OCI-LY7 (cell line): ENCODE data around the gene AAR2. TPM values are rescaled to one million over a fixed set of nuclear protein-coding genes. Genes with fewer than 3 reads are reported as not detected.

Experiments used
- BruUV-seq: library from RNA; stranded (reverse); fragments of 400-500 nt; replicated peaks from 2 replicates; lab custom pipeline; 2021; lab: Mats Ljungman, UMichigan
- CTCF ChIA-PET: fragments of 300-600 bp; sonication (Branson Sonifier 250); formaldehyde crosslinking; loops from one replicate; lab custom pipeline; 2022; ENCODE audit warnings: antibody characterized with exemption; ENCODE audit not compliant: unreplicated experiment; lab: Charles Lee
- POLR2A ChIA-PET: fragments of 300-600 bp; sonication (Branson Sonifier 250); formaldehyde crosslinking; loops from one replicate; lab custom pipeline; 2022; ENCODE audit warnings: antibody characterized with exemption; lab: Charles Lee
- DNase-seq: peaks from one replicate; pipeline ENCODE4 v3.0.0-alpha.2; 2015; ENCODE audit warnings: low spot score
- H2AFZ ChIP-seq: fragments of 200-600 bp; sonication (generic), shearing (Covaris generic); 2 replicates; pipeline ENCODE4 v1.6.1; 2014; ENCODE audit warnings: mild to moderate bottlenecking, antibody characterized with exemption, low read length, moderate library complexity
- H3K27ac ChIP-seq: fragments of 200-600 bp; sonication (generic); 2 replicates; pipeline ENCODE4 v1.5.1; 2014; ENCODE audit warnings: mixed run types, low read depth, mild to moderate bottlenecking, moderate library complexity, low read length, inconsistent platforms; ENCODE audit not compliant: poor library complexity, severe bottlenecking
- H3K36me3 ChIP-seq: fragments of 200-600 bp; sonication (generic); 2 replicates; pipeline ENCODE4 v1.6.1; 2014; ENCODE audit warnings: mild to moderate bottlenecking, antibody characterized with exemption, low read length, moderate library complexity, mixed read lengths; ENCODE audit not compliant: insufficient read depth
- H3K4me1 ChIP-seq: fragments of 200-600 bp; sonication (generic); 2 replicates; pipeline ENCODE4 v1.5.1; 2014; ENCODE audit warnings: mild to moderate bottlenecking, low read length; ENCODE audit not compliant: insufficient read depth, poor library complexity, severe bottlenecking
- H3K4me2 ChIP-seq: fragments of 200-600 bp; sonication (generic); 2 replicates; pipeline ENCODE4 v1.6.1; 2014; ENCODE audit warnings: mild to moderate bottlenecking, low read length
- H3K4me3 ChIP-seq: fragments of 200-600 bp; sonication (generic); 2 replicates; pipeline ENCODE4 v1.5.1; 2014; ENCODE audit warnings: mild to moderate bottlenecking, low read depth, low read length; ENCODE audit not compliant: poor library complexity, severe bottlenecking
- H3K79me2 ChIP-seq: fragments of 200-600 bp; sonication (generic); 2 replicates; pipeline ENCODE4 v1.6.1; 2016; ENCODE audit warnings: low read depth, mild to moderate bottlenecking, low read length, moderate library complexity, mixed read lengths; ENCODE audit not compliant: insufficient read depth
- H3K9me2 ChIP-seq: fragments of 200-600 bp; sonication (generic); 2 replicates; pipeline ENCODE4 v1.6.1; 2016; ENCODE audit warnings: mild to moderate bottlenecking, low read length, mixed read lengths; ENCODE audit not compliant: insufficient read depth
- H3K9me3 ChIP-seq: fragments of 200-600 bp; sonication (generic); 2 replicates; pipeline ENCODE4 v1.6.1; 2014; ENCODE audit warnings: mild to moderate bottlenecking, mixed run types, low read length, mixed read lengths
- H4K20me1 ChIP-seq: fragments of 200-600 bp; sonication (generic); 2 replicates; pipeline ENCODE4 v1.6.1; 2014; ENCODE audit warnings: mild to moderate bottlenecking, antibody characterized with exemption, low read length, moderate library complexity, mixed read lengths; ENCODE audit not compliant: insufficient read depth
- CTCF ChIP-seq: fragments of 200-600 bp; sonication (generic); conservative IDR thresholded peaks from 2 replicates; pipeline ENCODE4 v1.5.1; 2014; ENCODE audit warnings: mild to moderate bottlenecking, antibody characterized with exemption, low read length, moderate library complexity, mixed read lengths
- EZH2phosphoT487 ChIP-seq: fragments of 200-600 bp; sonication (generic); IDR thresholded peaks from 2 replicates; pipeline ENCODE4 v1.6.1; 2018; ENCODE audit warnings: low read depth, borderline replicate concordance, mild to moderate bottlenecking, mixed run types, antibody characterized with exemption, low read length, moderate library complexity, mixed read lengths
- intact Hi-C: fragments of 100-400 bp; cut with micrococcal nuclease; formaldehyde crosslinking; loops from one replicate; pipeline ENCODE4 v1.10.0; 2022; ENCODE audit not compliant: unreplicated experiment
- total RNA-seq, 2 experiments: library from RNA; depleted of rRNA in 1 of 2; stranded (reverse); fragments of >200 nt in 1 of 2; shearing (Covaris generic) in 1 of 2; gene quantifications; 2 replicates each; pipeline ENCODE4 v1.2.3, GENCODE V29; 2014 to 2022

Gene AAR2
- total RNA-seq, 2 experiments from 2014 or later, result 20.3 to 26.4 TPM

- TF ChIP-seq EZH2phosphoT487 (no peak), CTCF (no peak)
- Histone ChIP-seq H4K20me1 (no peaks in the 10 kb centered on the region), H3K9me3 (no peaks in the 10 kb centered on the region), H3K4me2 (no peak overlapping the region), H3K36me3 (no peaks in the 10 kb centered on the region), H3K79me2 (no peaks in the 10 kb centered on the region), H3K4me3 (no peak overlapping the region), H3K9me2 (no peaks in the 10 kb centered on the region), H3K4me1 (no peaks in the 10 kb centered on the region), H3K27ac (no peak overlapping the region), H2AFZ (no peak overlapping the region)
- BruUV-seq, result no TSS peak
- POLR2A ChIA-PET, result no interaction called here
- intact Hi-C loops, result no loop called here
- CTCF ChIA-PET, result no interaction called here
- no peak for DNase-seq
Measured at GRCh38 chr20:36275011-36275410, 38.7 kb downstream of the AAR2 start.

- ChIA-PET POLR2A (no interaction called here), CTCF (no interaction called here)
- no peak overlapping the region for H3K4me3 ChIP-seq
- no peaks in the 10 kb centered on the region for H3K9me3 ChIP-seq
- no peaks in the 10 kb centered on the region for H3K4me1 ChIP-seq
- H3K9me2 ChIP-seq, result no peaks in the 10 kb centered on the region
- H4K20me1 ChIP-seq, result no peaks in the 10 kb centered on the region
- H3K4me2 ChIP-seq, result no peak overlapping the region
- H3K79me2 ChIP-seq, result no peaks in the 10 kb centered on the region
- H3K27ac ChIP-seq, result no peak overlapping the region
- no peak overlapping the region for H2AFZ ChIP-seq
- BruUV-seq, result no TSS peak
- no peaks in the 10 kb centered on the region for H3K36me3 ChIP-seq
- TF ChIP-seq CTCF, result no peak
- TF ChIP-seq EZH2phosphoT487, result no peak
- no peak for DNase-seq
- intact Hi-C loops, result no loop called here
Measured at GRCh38 chr20:36275441-36276189, 39.3 kb downstream of the AAR2 start.

GRCh38 chr20:36277546-36277945, 41.3 kb downstream of the AAR2 start:
- BruUV-seq, result no TSS peak
- TF ChIP-seq EZH2phosphoT487 (no peak), CTCF (no peak)
- no peak for DNase-seq
- ChIA-PET CTCF (no interaction called here), POLR2A (interaction anchor here (0.8 kb wide), 1 partner anchor 142 kb away, joined by 3 read pairs; no protein-coding TSS in a partner anchor)
- H3K9me2 ChIP-seq, result no peaks in the 10 kb centered on the region
- H3K27ac ChIP-seq, result no peak overlapping the region
- H3K79me2 ChIP-seq, result no peaks in the 10 kb centered on the region
- no peak overlapping the region for H2AFZ ChIP-seq
- no peak overlapping the region for H3K4me3 ChIP-seq
- H3K4me1 ChIP-seq, result no peaks in the 10 kb centered on the region
- H4K20me1 ChIP-seq, result no peaks in the 10 kb centered on the region
- no peaks in the 10 kb centered on the region for H3K9me3 ChIP-seq
- intact Hi-C loops, result no loop called here
- H3K4me2 ChIP-seq, result no peak overlapping the region
- no peaks in the 10 kb centered on the region for H3K36me3 ChIP-seq
